Measurements from ENCODE around the gene MOCS1. TPM values are rescaled to one million over a fixed set of nuclear protein-coding genes. Genes with fewer than 3 reads are reported as not detected.

Gene MOCS1
- total and polyA plus RNA-seq, 9 of the 15 experiments (the other 6 are each of a cell fraction or from before 2014, with no cell fraction given): 0.69 to 12.7 (median 8.7) TPM

DNA sequence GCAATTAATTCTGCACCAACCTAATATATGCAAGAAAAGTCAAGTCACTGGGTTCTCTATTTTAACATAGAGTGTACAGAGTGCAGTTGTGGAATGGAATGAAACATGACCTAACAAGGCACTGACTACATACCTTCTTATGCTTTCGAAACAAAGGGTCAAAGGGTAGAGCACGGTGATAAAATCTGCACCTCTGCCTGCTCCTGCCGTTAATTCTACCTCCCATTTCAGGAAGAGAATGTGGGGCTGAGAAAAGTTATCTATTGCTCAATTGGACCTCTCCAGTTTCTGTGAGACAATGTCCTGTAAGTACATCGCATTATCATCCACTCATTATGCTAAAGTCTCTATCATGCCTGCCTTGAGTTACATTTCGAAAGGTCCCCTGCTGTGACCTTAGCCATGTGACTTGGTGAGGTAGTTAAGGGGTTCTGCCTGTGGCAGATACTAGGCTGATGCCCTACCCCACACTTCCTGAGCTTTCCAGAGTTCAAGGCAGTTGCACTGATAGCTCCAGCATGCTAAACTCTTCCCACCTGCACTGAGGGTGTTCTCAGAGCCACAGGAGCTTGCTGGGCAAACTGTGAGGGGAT, 14.0 kb upstream of the MOCS1 start (continued):
- TF ChIP-seq, protein P1, sequence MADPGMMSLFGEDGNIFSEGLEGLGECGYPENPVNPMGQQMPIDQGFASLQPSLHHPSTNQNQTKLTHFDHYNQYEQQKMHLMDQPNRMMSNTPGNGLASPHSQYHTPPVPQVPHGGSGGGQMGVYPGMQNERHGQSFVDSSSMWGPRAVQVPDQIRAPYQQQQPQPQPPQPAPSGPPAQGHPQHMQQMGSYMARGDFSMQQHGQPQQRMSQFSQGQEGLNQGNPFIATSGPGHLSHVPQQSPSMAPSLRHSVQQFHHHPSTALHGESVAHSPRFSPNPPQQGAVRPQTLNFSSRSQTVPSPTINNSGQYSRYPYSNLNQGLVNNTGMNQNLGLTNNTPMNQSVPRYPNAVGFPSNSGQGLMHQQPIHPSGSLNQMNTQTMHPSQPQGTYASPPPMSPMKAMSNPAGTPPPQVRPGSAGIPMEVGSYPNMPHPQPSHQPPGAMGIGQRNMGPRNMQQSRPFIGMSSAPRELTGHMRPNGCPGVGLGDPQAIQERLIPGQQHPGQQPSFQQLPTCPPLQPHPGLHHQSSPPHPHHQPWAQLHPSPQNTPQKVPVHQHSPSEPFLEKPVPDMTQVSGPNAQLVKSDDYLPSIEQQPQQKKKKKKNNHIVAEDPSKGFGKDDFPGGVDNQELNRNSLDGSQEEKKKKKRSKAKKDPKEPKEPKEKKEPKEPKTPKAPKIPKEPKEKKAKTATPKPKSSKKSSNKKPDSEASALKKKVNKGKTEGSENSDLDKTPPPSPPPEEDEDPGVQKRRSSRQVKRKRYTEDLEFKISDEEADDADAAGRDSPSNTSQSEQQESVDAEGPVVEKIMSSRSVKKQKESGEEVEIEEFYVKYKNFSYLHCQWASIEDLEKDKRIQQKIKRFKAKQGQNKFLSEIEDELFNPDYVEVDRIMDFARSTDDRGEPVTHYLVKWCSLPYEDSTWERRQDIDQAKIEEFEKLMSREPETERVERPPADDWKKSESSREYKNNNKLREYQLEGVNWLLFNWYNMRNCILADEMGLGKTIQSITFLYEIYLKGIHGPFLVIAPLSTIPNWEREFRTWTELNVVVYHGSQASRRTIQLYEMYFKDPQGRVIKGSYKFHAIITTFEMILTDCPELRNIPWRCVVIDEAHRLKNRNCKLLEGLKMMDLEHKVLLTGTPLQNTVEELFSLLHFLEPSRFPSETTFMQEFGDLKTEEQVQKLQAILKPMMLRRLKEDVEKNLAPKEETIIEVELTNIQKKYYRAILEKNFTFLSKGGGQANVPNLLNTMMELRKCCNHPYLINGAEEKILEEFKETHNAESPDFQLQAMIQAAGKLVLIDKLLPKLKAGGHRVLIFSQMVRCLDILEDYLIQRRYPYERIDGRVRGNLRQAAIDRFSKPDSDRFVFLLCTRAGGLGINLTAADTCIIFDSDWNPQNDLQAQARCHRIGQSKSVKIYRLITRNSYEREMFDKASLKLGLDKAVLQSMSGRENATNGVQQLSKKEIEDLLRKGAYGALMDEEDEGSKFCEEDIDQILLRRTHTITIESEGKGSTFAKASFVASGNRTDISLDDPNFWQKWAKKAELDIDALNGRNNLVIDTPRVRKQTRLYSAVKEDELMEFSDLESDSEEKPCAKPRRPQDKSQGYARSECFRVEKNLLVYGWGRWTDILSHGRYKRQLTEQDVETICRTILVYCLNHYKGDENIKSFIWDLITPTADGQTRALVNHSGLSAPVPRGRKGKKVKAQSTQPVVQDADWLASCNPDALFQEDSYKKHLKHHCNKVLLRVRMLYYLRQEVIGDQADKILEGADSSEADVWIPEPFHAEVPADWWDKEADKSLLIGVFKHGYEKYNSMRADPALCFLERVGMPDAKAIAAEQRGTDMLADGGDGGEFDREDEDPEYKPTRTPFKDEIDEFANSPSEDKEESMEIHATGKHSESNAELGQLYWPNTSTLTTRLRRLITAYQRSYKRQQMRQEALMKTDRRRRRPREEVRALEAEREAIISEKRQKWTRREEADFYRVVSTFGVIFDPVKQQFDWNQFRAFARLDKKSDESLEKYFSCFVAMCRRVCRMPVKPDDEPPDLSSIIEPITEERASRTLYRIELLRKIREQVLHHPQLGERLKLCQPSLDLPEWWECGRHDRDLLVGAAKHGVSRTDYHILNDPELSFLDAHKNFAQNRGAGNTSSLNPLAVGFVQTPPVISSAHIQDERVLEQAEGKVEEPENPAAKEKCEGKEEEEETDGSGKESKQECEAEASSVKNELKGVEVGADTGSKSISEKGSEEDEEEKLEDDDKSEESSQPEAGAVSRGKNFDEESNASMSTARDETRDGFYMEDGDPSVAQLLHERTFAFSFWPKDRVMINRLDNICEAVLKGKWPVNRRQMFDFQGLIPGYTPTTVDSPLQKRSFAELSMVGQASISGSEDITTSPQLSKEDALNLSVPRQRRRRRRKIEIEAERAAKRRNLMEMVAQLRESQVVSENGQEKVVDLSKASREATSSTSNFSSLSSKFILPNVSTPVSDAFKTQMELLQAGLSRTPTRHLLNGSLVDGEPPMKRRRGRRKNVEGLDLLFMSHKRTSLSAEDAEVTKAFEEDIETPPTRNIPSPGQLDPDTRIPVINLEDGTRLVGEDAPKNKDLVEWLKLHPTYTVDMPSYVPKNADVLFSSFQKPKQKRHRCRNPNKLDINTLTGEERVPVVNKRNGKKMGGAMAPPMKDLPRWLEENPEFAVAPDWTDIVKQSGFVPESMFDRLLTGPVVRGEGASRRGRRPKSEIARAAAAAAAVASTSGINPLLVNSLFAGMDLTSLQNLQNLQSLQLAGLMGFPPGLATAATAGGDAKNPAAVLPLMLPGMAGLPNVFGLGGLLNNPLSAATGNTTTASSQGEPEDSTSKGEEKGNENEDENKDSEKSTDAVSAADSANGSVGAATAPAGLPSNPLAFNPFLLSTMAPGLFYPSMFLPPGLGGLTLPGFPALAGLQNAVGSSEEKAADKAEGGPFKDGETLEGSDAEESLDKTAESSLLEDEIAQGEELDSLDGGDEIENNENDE (IDR thresholded peaks at IDR 0.05; ENCODE audit: low read depth, low read length): no peak
- TF ChIP-seq ZNF212 (CRISPR knock-in tag; IDR thresholded peaks at IDR 0.05) (no peak), HOXB6 (CRISPR knock-in tag; IDR thresholded peaks at IDR 0.05; ENCODE audit: borderline replicate concordance) (no peak), NR2C2 (CRISPR knock-in tag; IDR thresholded peaks at IDR 0.05) (no peak), NR2C2 (tag; IDR thresholded peaks at IDR 0.05) (peak; percentile 86), ATF1 (CRISPR knock-in tag; IDR thresholded peaks at IDR 0.05) (no peak), ATF1 (tag; IDR thresholded peaks at IDR 0.05) (0 out of 2 replicates have a peak, but pooled peaks have one; percentile 8), ZNF766 (CRISPR knock-in tag; conservative IDR thresholded peaks at IDR 0.05) (peak; percentile 32; the same call in 1 of the 2 replicates)
- TF ChIP-seq, protein P2, sequence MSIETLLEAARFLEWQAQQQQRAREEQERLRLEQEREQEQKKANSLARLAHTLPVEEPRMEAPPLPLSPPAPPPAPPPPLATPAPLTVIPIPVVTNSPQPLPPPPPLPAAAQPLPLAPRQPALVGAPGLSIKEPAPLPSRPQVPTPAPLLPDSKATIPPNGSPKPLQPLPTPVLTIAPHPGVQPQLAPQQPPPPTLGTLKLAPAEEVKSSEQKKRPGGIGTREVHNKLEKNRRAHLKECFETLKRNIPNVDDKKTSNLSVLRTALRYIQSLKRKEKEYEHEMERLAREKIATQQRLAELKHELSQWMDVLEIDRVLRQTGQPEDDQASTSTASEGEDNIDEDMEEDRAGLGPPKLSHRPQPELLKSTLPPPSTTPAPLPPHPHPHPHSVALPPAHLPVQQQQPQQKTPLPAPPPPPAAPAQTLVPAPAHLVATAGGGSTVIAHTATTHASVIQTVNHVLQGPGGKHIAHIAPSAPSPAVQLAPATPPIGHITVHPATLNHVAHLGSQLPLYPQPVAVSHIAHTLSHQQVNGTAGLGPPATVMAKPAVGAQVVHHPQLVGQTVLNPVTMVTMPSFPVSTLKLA (conservative IDR thresholded peaks at IDR 0.05): no peak
- TF ChIP-seq, protein P3, sequence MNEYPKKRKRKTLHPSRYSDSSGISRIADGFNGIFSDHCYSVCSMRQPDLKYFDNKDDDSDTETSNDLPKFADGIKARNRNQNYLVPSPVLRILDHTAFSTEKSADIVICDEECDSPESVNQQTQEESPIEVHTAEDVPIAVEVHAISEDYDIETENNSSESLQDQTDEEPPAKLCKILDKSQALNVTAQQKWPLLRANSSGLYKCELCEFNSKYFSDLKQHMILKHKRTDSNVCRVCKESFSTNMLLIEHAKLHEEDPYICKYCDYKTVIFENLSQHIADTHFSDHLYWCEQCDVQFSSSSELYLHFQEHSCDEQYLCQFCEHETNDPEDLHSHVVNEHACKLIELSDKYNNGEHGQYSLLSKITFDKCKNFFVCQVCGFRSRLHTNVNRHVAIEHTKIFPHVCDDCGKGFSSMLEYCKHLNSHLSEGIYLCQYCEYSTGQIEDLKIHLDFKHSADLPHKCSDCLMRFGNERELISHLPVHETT (CRISPR knock-in tag; conservative IDR thresholded peaks at IDR 0.05 in 1 of 2, IDR thresholded peaks at IDR 0.05 in 1 of 2): 0 out of 4 replicates have a peak, but pooled peaks of 1 of the 2 experiments have one; percentile 37
- TF ChIP-seq, protein P4, sequence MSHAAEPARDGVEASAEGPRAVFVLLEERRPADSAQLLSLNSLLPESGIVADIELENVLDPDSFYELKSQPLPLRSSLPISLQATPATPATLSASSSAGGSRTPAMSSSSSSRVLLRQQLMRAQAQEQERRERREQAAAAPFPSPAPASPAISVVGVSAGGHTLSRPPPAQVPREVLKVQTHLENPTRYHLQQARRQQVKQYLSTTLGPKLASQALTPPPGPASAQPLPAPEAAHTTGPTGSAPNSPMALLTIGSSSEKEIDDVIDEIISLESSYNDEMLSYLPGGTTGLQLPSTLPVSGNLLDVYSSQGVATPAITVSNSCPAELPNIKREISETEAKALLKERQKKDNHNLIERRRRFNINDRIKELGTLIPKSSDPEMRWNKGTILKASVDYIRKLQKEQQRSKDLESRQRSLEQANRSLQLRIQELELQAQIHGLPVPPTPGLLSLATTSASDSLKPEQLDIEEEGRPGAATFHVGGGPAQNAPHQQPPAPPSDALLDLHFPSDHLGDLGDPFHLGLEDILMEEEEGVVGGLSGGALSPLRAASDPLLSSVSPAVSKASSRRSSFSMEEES (CRISPR knock-in tag; IDR thresholded peaks at IDR 0.05): no peak
